CD8-positive, alpha-beta memory T cell (primary cell): ENCODE data around the gene SEPTIN5. TPM values are rescaled to one million over a fixed set of nuclear protein-coding genes. Genes with fewer than 3 reads are reported as not detected.

Source experiments
- CTCF ChIA-PET: fragments of 350-600 bp; sonication (Branson Sonifier 250); formaldehyde crosslinking; loops from one replicate; lab custom pipeline; 2021; ENCODE audit warnings: antibody characterized with exemption; lab: Charles Lee
- POLR2A ChIA-PET: fragments of 350-600 bp; sonication (Branson Sonifier 250); formaldehyde crosslinking; loops from one replicate; lab custom pipeline; 2021; ENCODE audit warnings: antibody characterized with exemption; lab: Charles Lee
- DNase-seq, 5 donors: peaks; one replicate each; pipeline versions ENCODE4 v3.0.0 to v3.0.0-alpha.2; 2020 to 2022; ENCODE audit warnings: mixed read lengths in 1 of 5
- H3K27ac ChIP-seq: one replicate; pipeline ENCODE4 v1.7.0; 2013; ENCODE audit warnings: low read depth, mild to moderate bottlenecking, low read length, moderate library complexity
- H3K27me3 ChIP-seq: 2 replicates; pipeline ENCODE4 v1.7.0; 2013; ENCODE audit warnings: low read length, mild to moderate bottlenecking; ENCODE audit not compliant: insufficient read depth, poor library complexity, severe bottlenecking
- H3K36me3 ChIP-seq: 2 replicates; pipeline ENCODE4 v1.7.0; 2013; ENCODE audit warnings: mild to moderate bottlenecking, low read length, moderate library complexity; ENCODE audit not compliant: insufficient read depth
- H3K4me1 ChIP-seq: 2 replicates; pipeline ENCODE4 v1.7.0; 2013; ENCODE audit warnings: mild to moderate bottlenecking, low read length, moderate library complexity; ENCODE audit not compliant: insufficient read depth
- H3K4me3 ChIP-seq: 2 replicates; pipeline ENCODE4 v1.7.0; 2013; ENCODE audit warnings: mild to moderate bottlenecking, low read length
- H3K9me3 ChIP-seq: 2 replicates; pipeline ENCODE4 v1.7.0; 2013; ENCODE audit warnings: mild to moderate bottlenecking, low read length
- H3K27ac Mint-ChIP-seq, 8 donors: one replicate each; pipeline ENCODE4 v1.8.0; 2020 to 2021; ENCODE audit warnings: mixed read lengths in 8 of 8, mild to moderate bottlenecking in 6 of 8, inconsistent platforms in 3 of 8, moderate library complexity in 3 of 8
- H3K27me3 Mint-ChIP-seq, 2 donors: one replicate each; pipeline ENCODE4 v1.8.0; 2020 to 2021; ENCODE audit warnings: mixed read lengths in 2 of 2, mild to moderate bottlenecking in 1 of 2, moderate library complexity in 1 of 2
- H3K36me3 Mint-ChIP-seq, 3 donors: one replicate each; pipeline ENCODE4 v1.8.0; 2020 to 2021; ENCODE audit warnings: mixed read lengths in 3 of 3, inconsistent platforms in 1 of 3, mild to moderate bottlenecking in 1 of 3
- H3K4me1 Mint-ChIP-seq, 3 donors: one replicate each; pipeline ENCODE4 v1.8.0; 2020 to 2021; ENCODE audit warnings: mixed read lengths in 3 of 3, inconsistent platforms in 1 of 3, mild to moderate bottlenecking in 1 of 3
- H3K4me3 Mint-ChIP-seq, 7 donors: one replicate each; pipeline ENCODE4 v1.8.0; 2020 to 2021; ENCODE audit warnings: mixed read lengths in 7 of 7, mild to moderate bottlenecking in 6 of 7, moderate library complexity in 4 of 7, inconsistent platforms in 2 of 7
- H3K9me3 Mint-ChIP-seq, 5 donors: one replicate each; pipeline ENCODE4 v1.8.0; 2020 to 2022; ENCODE audit warnings: mixed read lengths in 5 of 5, mild to moderate bottlenecking in 3 of 5, moderate library complexity in 2 of 5, inconsistent platforms in 1 of 5
- polyA plus RNA-seq: library from polyadenylated mRNA; unstranded; fragments of 300-500 nt; fragmentation: Illumina TruSeq; gene quantifications from one replicate; pipeline ENCODE4 v1.2.3, GENCODE V29; 2021
- total RNA-seq, 2 experiments: library from RNA; stranded (reverse); gene quantifications; one replicate each; pipeline ENCODE4 v1.2.3, GENCODE V29; 2021

SEPTIN5 gene
- total and polyA plus RNA-seq, 3 experiments from 2014 or later, result 0.20 to 0.38 TPM; not detected in 1

- Histone ChIP-seq H3K4me3 (no peak overlapping the region), H3K27ac (no peak overlapping the region), H3K4me1 (no peaks in the 10 kb centered on the region), H3K36me3 (no peaks in the 10 kb centered on the region), H3K9me3 (no peaks in the 10 kb centered on the region), H3K27me3 (no peaks in the 10 kb centered on the region)
- DNase-seq, result no peak
- Mint-ChIP-seq H3K4me3 (no peak overlapping the region), H3K27me3 (no peaks in the 10 kb centered on the region), H3K9me3 (no peaks in the 10 kb centered on the region), H3K36me3 (no peaks in the 10 kb centered on the region), H3K27ac (no peak overlapping the region), H3K4me1 (no peaks in the 10 kb centered on the region)
- CTCF ChIA-PET, result interaction anchor here (1.1 kb wide), 1 partner anchor 10 kb away, joined by 4 read pairs; no protein-coding TSS in a partner anchor
- POLR2A ChIA-PET, result no interaction called here
These were observed 26.3 kb downstream of the SEPTIN5 start for GRCh38 chr22:19740586-19740985.

DNA sequence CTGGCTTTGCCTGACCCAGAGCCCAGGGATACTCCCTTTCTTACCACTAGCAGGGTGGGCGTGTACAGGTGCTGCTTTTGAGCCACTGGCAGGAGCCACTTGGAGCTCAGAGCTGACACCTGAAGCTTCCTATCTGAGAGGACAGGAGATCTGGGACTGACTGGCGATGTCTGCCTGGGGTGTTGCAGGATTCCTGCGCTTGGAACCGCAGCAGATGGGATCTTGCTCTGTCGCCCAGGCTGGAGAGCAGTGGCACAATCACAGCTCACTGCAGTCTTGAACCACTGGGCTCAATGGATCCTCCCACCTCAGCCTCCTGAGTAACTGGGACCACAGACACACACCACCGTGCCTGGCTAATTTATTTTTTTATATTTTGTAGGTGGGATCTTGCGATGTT is 26.8 kb downstream of the SEPTIN5 start:
- POLR2A ChIA-PET, result no interaction called here

GRCh38 chr22:19742160-19743066 is 28.1 kb downstream of the SEPTIN5 start:
- Mint-ChIP-seq H3K9me3 (no peaks in the 10 kb centered on the region), H3K27ac (no peak overlapping the region), H3K36me3 (no peaks in the 10 kb centered on the region), H3K27me3 (no peaks in the 10 kb centered on the region), H3K4me1 (no peaks in the 10 kb centered on the region), H3K4me3 (no peak overlapping the region)
- Histone ChIP-seq H3K4me1 (no peaks in the 10 kb centered on the region), H3K9me3 (no peaks in the 10 kb centered on the region), H3K36me3 (no peaks in the 10 kb centered on the region), H3K27me3 (no peaks in the 10 kb centered on the region), H3K4me3 (no peak overlapping the region), H3K27ac (no peak overlapping the region)
- DNase-seq, result no peak
- ChIA-PET POLR2A (no interaction called here), CTCF (interaction anchor here (1.8 kb wide), 1 partner anchor 12 kb away, joined by 10 read pairs; no protein-coding TSS in a partner anchor)

More for the DNA sequence above, 26.8 kb downstream of the SEPTIN5 start:
- no peak overlapping the region for H3K27ac Mint-ChIP-seq
- no peak for DNase-seq
- H3K4me1 ChIP-seq, result no peaks in the 10 kb centered on the region
- CTCF ChIA-PET, result interaction anchor here (1.1 to 1.8 kb wide), 2 partner anchors 10 kb away, joined by 4 to 10 read pairs; no protein-coding TSS in a partner anchor
- no peak overlapping the region for H3K27ac ChIP-seq
- no peaks in the 10 kb centered on the region for H3K9me3 ChIP-seq
- H3K4me1 Mint-ChIP-seq, result no peaks in the 10 kb centered on the region
- no peaks in the 10 kb centered on the region for H3K27me3 Mint-ChIP-seq
- H3K36me3 ChIP-seq, result no peaks in the 10 kb centered on the region
- H3K9me3 Mint-ChIP-seq, result no peaks in the 10 kb centered on the region
- H3K36me3 Mint-ChIP-seq, result no peaks in the 10 kb centered on the region
- no peak overlapping the region for H3K4me3 ChIP-seq
- H3K4me3 Mint-ChIP-seq, result no peak overlapping the region
- no peaks in the 10 kb centered on the region for H3K27me3 ChIP-seq

GRCh38 chr22:19743081-19743480 is 28.8 kb downstream of the SEPTIN5 start:
- DNase-seq, result no peak
- H3K4me1 Mint-ChIP-seq, result no peaks in the 10 kb centered on the region
- H3K9me3 Mint-ChIP-seq, result no peaks in the 10 kb centered on the region
- Histone ChIP-seq H3K9me3 (no peaks in the 10 kb centered on the region), H3K4me1 (no peaks in the 10 kb centered on the region), H3K36me3 (no peaks in the 10 kb centered on the region), H3K27me3 (no peaks in the 10 kb centered on the region), H3K4me3 (no peak overlapping the region), H3K27ac (no peak overlapping the region)
- no peaks in the 10 kb centered on the region for H3K36me3 Mint-ChIP-seq
- POLR2A ChIA-PET, result no interaction called here
- no peaks in the 10 kb centered on the region for H3K27me3 Mint-ChIP-seq
- H3K27ac Mint-ChIP-seq, result no peak overlapping the region
- no peak overlapping the region for H3K4me3 Mint-ChIP-seq
- CTCF ChIA-PET, result interaction anchor here (1.8 kb wide), 1 partner anchor 12 kb away, joined by 10 read pairs; no protein-coding TSS in a partner anchor

DNA sequence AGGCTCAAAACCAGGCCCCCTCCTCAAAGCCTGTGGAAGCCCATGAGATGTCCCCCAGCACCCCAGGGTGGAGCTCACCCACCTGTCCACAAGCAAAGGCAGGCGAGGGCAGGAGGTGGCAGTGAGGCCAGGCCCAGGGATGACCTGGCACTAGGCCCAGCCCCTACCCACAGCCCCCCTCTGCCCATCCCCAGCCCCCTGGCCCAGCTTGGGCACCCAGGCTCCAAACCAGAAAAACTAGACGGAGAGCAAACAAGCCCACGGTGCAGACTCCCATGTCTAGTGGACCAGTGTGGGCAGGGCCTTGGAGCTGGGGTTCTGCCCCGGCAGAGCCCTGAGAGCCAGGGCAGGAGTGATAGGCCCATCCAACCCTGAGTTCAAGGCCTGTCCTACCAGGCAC is 29.3 kb downstream of the SEPTIN5 start:
- no peaks in the 10 kb centered on the region for H3K4me1 Mint-ChIP-seq
- Histone ChIP-seq H3K36me3 (no peaks in the 10 kb centered on the region), H3K4me3 (no peak overlapping the region), H3K4me1 (no peaks in the 10 kb centered on the region), H3K9me3 (no peaks in the 10 kb centered on the region), H3K27ac (no peak overlapping the region), H3K27me3 (no peaks in the 10 kb centered on the region)
- no peaks in the 10 kb centered on the region for H3K27me3 Mint-ChIP-seq
- DNase-seq, result no peak
- H3K4me3 Mint-ChIP-seq, result no peak overlapping the region
- H3K36me3 Mint-ChIP-seq, result no peaks in the 10 kb centered on the region
- no peak overlapping the region for H3K27ac Mint-ChIP-seq
- CTCF ChIA-PET, result no interaction called here
- POLR2A ChIA-PET, result no interaction called here
- no peaks in the 10 kb centered on the region for H3K9me3 Mint-ChIP-seq

- Mint-ChIP-seq H3K27ac (no peak overlapping the region), H3K4me3 (no peak overlapping the region), H3K9me3 (no peaks in the 10 kb centered on the region), H3K36me3 (no peaks in the 10 kb centered on the region), H3K4me1 (no peaks in the 10 kb centered on the region), H3K27me3 (peaks cover 0 to 2% of the 10 kb centered on the region in 2 donors)
- no peak overlapping the region for H3K27ac ChIP-seq
- no peaks in the 10 kb centered on the region for H3K36me3 ChIP-seq
- no peaks in the 10 kb centered on the region for H3K4me1 ChIP-seq
- no peak for DNase-seq
- ChIA-PET POLR2A (no interaction called here), CTCF (no interaction called here)
- H3K4me3 ChIP-seq, result no peak overlapping the region
- H3K9me3 ChIP-seq, result no peaks in the 10 kb centered on the region
- no peaks in the 10 kb centered on the region for H3K27me3 ChIP-seq
These were observed 30.2 kb downstream of the SEPTIN5 start for GRCh38 chr22:19744350-19745006.

GRCh38 chr22:19745155-19746101 is 31.1 kb downstream of the SEPTIN5 start:
- Histone ChIP-seq H3K36me3 (no peaks in the 10 kb centered on the region), H3K27ac (no peak overlapping the region), H3K27me3 (peaks cover 6% of the 10 kb centered on the region), H3K4me3 (no peak overlapping the region), H3K9me3 (no peaks in the 10 kb centered on the region), H3K4me1 (no peaks in the 10 kb centered on the region)
- Mint-ChIP-seq H3K9me3 (no peaks in the 10 kb centered on the region), H3K27ac (no peak overlapping the region), H3K4me3 (no peak overlapping the region), H3K36me3 (no peaks in the 10 kb centered on the region), H3K4me1 (no peaks in the 10 kb centered on the region), H3K27me3 (peaks cover 0 to 2% of the 10 kb centered on the region in 2 donors)
- DNase-seq, result no peak
- ChIA-PET POLR2A (no interaction called here), CTCF (interaction anchor here (1.6 kb wide), 1 partner anchor 15 kb away, joined by 6 read pairs; no protein-coding TSS in a partner anchor)
